NCI-H2227 (cell line): Measurements from ENCODE around the gene CSF2.

Source experiments
- DNase-seq: peaks from one replicate; lab custom pipeline; 2025; ENCODE audit not compliant: unreplicated experiment; lab: John Stamatoyannopoulos, UW

Gene CSF2

DNA sequence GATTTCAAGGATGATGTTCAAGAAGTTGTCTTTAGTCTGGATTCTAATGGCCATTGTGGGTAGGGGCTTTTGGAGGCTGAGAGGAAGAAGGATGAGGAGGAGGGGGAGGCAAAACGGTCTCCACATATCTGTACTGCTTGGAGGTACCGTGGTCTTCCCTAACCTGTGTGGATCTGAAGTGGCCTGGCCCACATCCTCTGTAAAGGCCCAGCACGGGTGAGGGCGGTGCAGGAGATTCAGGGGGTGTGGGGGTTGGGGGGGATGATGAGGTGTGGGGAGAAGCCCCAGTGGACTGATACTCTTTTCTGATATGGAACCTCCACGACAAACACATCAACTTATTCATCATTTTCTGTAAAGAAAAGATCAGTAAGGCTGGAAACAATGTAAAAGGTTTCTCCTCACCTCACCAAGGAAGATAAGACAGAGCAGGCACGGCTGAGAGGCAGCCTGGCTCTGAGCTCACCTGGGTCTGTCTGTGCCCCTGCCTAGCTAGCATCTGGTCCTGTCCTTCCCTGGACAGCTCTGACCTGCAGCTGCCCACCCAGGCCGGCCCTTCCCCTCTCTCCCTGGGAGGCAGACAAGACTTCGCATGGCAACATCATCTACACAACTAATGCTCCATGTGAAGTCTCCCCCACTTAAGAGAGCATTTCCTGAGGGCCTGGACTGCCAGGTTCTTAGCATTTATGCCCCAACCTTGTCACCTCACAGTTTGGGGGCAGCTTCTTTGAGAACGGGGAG is 18.7 kb upstream of the CSF2 start:
- no peak for DNase-seq

DNA sequence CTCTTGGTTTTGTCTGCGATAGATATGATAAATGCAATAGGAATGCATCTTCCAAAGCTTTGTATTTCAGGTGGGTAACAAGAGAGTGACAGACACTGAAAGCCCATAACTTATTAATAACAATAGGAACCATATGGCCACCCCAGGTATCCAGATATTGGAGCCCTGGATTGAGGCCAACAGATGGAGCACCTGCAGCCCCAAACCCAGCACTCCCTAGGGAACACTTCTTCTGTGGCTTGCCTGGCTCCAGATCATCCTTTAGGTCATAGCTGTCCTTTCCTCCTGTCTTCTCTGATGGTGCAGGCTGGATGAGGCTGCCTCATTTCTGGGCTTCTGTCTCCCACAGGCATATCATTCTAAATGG is 18.2 kb upstream of the CSF2 start:
- no peak for DNase-seq

DNA sequence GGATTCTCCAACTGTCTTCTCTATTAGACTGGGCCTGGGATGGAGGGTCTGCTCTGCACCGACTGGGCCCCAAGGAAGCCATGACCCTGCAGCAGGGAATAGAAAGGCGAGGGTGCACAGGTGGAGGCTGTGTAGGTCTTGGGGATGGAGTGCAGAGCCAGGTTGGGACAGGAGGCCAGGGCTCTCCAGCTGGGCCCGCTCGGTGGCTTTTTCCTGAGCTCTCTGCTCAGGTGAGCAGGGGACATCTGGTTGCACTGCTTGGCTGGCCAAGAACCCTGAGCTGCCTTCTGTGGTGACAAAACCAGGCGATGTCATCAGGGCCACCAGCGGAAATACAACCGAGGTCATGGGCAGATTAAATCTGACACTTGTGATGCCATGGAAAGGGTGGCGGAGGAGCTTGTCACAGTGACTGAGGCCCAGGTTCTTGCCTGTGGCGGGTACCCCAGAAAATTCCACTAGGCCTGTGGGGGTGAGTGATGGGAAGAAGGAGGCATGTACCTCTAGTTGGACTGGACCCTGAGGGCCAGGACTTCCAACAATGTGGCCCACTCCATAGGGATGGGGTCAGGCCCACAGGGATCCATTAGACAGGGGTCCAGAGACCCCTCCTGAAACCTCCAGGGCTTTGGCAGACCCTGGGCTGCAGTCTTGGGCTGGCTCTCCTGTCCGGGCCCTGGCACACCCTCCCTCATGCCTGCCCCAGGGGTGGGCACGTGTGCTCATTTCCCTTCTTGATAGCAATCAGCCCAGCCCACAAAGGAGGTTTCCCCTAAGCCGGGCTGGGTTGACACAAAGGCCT is 17.6 kb upstream of the CSF2 start:
- no peak for DNase-seq

DNA sequence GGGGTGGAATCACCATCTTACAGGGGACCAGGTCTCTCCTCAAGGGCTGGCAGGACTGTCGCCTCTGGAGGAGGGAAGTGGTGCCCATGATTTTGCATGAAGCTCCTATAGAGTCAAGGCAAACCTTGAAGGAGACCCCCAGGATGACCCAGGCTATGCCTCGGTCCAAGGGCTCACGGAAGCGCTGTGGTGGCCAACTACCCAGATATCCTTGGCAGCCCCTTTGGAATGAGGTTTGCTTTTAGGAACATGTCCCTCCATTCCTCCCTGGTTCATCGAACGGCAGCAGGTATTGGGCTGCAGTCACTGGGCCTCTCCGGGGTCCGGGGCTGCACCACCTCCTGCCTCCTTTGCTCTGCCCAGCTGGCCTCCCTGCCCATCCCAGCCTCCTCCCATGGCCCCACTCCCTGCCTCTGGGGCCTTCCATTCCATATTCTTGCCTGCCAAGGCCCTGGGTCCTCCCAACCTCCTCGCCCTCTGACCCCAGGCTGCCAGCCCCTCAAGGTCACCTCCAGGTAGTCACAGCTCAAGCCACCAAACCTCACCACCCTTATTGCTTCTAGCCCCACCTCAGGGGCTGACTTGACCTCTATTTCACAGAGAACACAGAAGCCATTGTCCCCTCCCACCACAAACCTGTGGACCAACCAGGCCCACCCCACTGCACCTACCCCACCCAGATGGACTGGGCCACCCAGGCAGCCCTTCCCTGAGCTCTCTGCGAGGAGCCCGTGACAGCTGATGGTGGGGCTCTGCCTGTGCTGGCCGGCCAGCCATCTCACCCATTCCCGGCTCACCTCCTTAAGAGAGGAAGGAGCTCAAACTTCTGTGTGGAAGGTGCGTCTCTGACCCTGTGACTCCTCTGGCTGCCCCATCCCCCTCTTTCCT is 16.7 kb upstream of the CSF2 start:
- DNase-seq: no peak

- DNase-seq: no peak
Measured at GRCh38 chr5:132057498-132058255, 15.9 kb upstream of the CSF2 start.

DNA sequence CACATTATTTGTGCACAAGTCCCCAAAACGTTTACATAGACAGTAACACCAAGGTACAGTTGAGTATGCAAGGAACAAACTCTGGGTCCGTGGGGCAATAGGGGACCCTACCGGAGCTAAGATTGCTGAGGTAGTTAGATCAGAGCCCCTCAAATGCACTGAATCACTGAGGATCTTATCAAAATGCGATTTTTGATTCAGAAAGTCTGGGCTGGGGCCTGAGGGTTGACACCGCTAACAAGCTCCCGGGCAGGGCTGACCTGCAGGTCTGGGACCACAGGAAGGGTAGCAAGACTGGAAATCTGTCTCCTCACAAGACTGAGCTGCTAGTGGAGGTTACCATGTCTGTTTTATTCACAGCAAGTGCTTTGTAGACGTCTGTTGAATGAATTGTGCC is 14.9 kb upstream of the CSF2 start:
- DNase-seq: no peak

DNA sequence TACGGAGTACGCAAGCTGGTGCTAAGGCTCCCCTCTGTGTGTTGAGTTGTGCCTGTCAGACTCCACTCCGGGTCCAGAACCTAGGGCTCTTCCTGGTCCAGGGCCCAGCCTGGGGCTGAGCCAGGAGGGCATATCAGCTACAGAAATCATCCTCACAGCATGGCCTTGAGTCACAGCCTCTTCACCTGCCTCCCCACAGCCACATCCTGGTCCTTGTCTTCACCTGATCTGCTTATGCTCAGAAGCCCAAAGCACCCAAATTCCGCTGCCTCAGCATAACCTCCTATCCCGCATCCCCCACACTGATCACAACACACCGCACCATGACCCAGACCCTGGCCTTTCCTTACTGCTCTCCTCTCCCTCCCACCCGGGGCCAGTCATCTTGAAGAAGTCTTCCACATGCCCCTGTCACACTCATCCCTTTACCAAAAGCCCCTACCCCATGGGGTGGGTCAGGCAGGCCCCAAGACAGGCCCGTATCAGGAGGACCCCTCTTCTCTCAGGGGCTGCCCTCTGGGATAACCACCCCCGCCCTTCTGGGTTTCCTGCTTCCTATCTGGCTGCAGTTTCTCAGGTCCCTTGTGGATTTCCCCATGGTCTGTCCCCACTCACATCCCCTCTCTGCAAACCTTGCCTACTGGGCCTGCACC is 14.4 kb upstream of the CSF2 start:
- no peak for DNase-seq

DNA sequence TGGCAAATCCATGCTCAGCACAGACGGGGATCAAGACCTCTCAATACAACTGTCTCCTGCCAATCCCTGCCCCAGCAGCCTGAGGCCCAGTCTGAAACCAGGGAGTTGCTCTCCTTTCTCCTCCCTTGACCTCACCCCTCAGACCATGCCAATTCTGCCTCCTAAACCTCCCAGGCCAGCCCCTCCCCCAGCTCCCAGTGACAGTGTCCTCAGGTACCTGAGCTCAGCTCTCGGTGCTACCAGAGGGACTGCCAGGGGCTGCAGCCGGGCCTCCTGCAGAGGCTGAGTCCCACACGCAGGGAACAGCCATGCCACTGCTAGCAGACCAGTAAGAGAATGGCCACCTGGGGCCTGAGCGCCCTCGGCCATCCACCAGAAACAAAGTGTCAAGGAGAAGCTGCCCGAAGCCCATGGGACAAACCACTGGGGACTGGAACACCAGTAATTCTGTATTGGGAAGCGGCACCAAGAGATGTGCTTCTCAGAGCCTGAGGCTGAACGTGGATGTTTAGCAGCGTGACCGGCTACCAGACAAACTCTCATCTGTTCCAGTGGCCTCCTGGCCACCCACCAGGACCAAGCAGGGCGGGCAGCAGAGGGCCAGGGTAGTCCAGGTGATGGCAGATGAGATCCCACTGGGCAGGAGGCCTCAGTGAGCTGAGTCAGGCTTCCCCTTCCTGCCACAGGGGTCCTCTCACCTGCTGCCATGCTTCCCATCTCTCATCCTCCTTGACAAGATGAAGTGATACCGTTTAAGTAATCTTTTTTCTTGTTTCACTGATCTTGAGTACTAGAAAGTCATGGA is 13.7 kb upstream of the CSF2 start:
- no peak for DNase-seq

DNA sequence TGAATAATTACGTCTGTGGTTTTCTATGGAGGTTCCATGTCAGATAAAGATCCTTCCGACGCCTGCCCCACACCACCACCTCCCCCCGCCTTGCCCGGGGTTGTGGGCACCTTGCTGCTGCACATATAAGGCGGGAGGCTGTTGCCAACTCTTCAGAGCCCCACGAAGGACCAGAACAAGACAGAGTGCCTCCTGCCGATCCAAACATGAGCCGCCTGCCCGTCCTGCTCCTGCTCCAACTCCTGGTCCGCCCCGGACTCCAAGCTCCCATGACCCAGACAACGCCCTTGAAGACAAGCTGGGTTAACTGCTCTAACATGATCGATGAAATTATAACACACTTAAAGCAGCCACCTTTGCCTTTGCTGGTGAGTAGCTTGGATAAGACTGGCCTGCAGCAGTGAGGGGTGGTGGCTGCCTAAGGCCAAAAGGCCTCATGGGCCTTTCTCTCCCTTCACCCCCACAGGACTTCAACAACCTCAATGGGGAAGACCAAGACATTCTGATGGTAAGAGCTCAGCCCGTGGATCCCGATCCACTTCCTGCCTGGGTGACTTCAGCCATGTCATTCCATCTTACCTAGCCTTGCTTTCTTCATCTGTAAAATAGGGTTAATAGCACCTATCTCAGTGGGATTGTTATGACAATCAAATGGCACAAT is 13.0 kb upstream of the CSF2 start, which contains the start of gene IL3:
TSS of gene IL3 (plus strand) at position 155 of the 661 bp plus-strand sequence. CDS start at position 207, 52 bp downstream.
- DNase-seq: no peak

GRCh38 chr5:132063090-132063911 is 10.3 kb upstream of the CSF2 start:
- DNase-seq: peak; percentile 26

- no peak for DNase-seq
Measured at GRCh38 chr5:132064140-132064539, 9.4 kb upstream of the CSF2 start.

GRCh38 chr5:132064738-132065331 is 8.8 kb upstream of the CSF2 start:
- peak; percentile 62 for DNase-seq

DNA sequence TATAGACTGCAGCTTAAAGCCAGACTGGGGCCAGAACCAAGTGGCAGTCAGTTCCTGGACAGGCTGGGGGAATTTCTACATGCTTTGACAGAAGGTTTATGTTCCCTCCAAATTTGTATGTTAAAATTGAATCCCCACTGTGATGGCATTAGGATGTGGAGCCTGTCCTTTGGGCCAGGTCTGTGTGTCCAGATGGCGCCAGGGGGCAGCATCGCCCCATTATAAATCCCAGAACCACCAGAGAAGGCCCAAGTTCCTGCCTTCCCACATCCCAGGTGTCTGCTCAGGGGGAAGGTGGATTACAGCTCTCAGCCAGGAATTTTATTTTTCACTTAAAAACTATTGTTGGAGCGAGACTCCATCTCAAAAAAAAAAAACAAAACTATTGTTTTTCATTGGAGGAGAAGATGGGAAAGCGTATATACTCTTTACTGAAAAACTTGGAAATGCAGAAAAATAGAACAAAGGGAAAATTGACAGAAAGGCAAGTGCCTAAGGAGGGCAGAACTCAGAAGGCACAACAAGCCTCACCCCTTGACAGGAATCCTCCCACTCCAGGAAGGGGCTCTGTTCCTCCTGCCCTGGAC is 8.1 kb upstream of the CSF2 start:
- peak; percentile 41 for DNase-seq

DNA sequence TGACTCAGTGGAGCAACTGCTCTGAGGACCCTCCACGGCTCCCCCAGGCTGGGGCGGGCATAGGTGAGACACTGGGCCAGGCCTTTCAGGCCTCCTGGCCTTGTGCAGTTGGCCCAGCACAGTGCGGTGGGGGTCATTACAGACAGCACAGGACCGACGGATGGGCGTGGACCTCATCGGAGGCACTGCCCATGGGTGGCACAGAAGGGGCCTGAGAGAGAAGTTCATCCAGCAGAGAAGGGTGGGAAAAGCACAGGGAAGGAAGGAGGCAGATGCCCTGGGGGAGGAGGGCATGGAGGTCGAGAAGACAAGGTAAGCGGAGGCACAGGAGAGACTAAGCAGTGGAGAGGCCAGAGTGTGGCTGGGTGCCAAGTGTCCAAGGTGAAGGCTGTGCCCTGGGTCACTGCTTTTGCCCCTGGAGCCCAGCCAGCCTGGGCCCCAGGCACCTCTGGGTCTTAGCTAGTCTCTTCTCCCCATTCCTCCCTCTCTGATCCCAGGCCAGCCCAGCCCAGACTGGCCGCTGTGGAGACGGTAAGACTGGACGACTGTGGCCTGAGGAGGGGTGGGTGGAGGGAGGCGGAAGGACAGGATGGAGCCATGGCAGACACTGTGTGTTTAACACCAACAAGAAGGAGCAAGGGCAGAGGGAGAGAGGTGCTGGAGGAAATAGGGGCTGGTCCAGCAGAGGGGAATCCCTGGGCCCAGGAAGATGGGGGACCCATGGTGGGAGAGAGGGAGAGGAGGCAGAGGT is 7.5 kb upstream of the CSF2 start:
- no peak for DNase-seq

- DNase-seq: no peak
Measured at GRCh38 chr5:132066871-132067270, 6.7 kb upstream of the CSF2 start.

- no peak for DNase-seq
Measured at GRCh38 chr5:132067451-132067850, 6.1 kb upstream of the CSF2 start.
